H7 (cell line): ENCODE data around the gene KCTD14. TPM values are rescaled to one million over a fixed set of nuclear protein-coding genes. Genes with fewer than 3 reads are reported as not detected.
"Not testable (repeated sequence)": the region's sequence is repeated elsewhere in the genome, so short reads cannot be mapped to it uniquely, and the experiment has no call there.

Source experiments
- DNase-seq: peaks from one replicate; pipeline ENCODE4 v3.0.0; 2012
- H3K27me3 ChIP-seq: 2 replicates; pipeline ENCODE4 v1.6.0; 2011; ENCODE audit warnings: mild to moderate bottlenecking, low read length; ENCODE audit not compliant: control insufficient read depth, insufficient read depth
- H3K36me3 ChIP-seq: replicated peaks from 2 replicates; pipeline ENCODE4 v1.5.1; 2011; ENCODE audit warnings: low read length; ENCODE audit not compliant: control insufficient read depth, insufficient read depth
- H3K4me3 ChIP-seq: 2 replicates; pipeline ENCODE4 v1.5.1; 2011; ENCODE audit warnings: low read depth, mild to moderate bottlenecking, control low read depth, low read length, moderate library complexity; ENCODE audit not compliant: insufficient read depth
- total RNA-seq: library from RNA; depleted of rRNA; stranded (reverse); fragments of >200 nt; shearing (Covaris generic); gene quantifications from 2 replicates; pipeline ENCODE4 v1.2.3, GENCODE V29; 2014

Gene KCTD14
- total RNA-seq, 1 experiment from 2014 or later = 17.1 TPM

GRCh38 chr11:78021611-78022010, 1.5 kb downstream of the KCTD14 start:
- no peaks in the 10 kb centered on the region; the same call in none of the 2 replicates for H3K36me3 ChIP-seq
- no peak for DNase-seq
- no peaks in the 10 kb centered on the region for H3K27me3 ChIP-seq
- no peak overlapping the region for H3K4me3 ChIP-seq

- no peak for DNase-seq
- peaks cover 4% of the 10 kb centered on the region for H3K36me3 ChIP-seq
- H3K27me3 ChIP-seq = no peaks in the 10 kb centered on the region
- no peak overlapping the region for H3K4me3 ChIP-seq
These were observed 2.8 kb downstream of the KCTD14 start for GRCh38 chr11:78020246-78020645.

- peaks cover 4% of the 10 kb centered on the region for H3K36me3 ChIP-seq
- no peak overlapping the region for H3K4me3 ChIP-seq
- H3K27me3 ChIP-seq = no peaks in the 10 kb centered on the region
- no peak for DNase-seq
These were observed 3.3 kb downstream of the KCTD14 start for GRCh38 chr11:78019808-78020207.

DNA sequence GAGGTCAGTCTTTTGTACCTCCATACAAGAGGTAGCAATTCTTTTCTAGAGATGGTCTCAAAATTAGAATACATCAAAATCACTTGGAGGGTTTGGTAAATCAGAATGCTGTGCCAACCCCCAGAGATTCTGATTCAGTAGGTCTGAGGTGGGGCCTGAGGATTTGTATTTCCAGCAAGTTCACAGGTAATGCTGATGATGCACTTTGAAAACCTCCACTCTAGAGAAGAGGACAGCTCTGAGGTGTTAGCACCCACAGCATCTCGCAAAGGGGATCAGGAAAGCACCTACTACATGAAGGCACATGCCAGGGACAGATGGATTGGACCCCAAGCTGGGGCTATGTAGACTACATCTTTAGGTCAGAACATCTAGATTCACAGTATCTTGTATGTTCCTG, 7.2 kb downstream of the KCTD14 start:
- DNase-seq = no peak
- no peak overlapping the region for H3K4me3 ChIP-seq
- peaks cover 4% of the 10 kb centered on the region for H3K36me3 ChIP-seq
- H3K27me3 ChIP-seq = no peaks in the 10 kb centered on the region

DNA sequence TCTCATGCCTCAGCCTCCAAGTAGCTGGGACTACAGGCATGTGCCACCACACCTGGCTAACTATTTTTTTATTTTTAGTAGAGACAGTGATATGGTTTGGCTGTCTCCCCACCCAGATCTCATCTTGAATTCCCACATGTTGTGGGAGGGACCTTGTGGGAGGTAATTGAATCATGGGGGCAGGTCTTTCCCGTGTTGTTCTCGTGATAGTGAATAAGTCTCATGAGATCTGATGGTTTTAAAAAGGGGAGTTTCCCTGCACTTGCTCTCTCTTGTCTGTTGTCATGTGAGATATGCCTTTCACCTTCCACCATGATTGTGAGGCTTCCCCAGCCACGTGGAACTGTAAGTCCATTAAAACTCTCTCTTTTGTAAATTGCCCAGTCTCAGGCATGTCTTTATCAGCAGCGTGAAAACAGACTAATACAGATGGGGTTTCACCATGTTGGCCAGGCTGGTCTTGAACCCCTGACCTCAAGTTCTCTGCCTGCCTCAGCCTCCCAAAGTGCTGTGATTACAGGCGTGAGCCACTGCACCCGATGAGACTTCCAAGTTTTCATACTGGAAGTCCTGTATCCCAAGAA, 8.0 kb downstream of the KCTD14 start:
- not testable (repeated sequence) for H3K27me3 ChIP-seq, H3K4me3 ChIP-seq, DNase-seq, H3K36me3 ChIP-seq

- no peak for DNase-seq
- Histone ChIP-seq H3K27me3 (no peaks in the 10 kb centered on the region), H3K36me3 (peaks cover 2% of the 10 kb centered on the region), H3K4me3 (no peak overlapping the region)
These were observed 11.8 kb downstream of the KCTD14 start for GRCh38 chr11:78011301-78011700.

DNA sequence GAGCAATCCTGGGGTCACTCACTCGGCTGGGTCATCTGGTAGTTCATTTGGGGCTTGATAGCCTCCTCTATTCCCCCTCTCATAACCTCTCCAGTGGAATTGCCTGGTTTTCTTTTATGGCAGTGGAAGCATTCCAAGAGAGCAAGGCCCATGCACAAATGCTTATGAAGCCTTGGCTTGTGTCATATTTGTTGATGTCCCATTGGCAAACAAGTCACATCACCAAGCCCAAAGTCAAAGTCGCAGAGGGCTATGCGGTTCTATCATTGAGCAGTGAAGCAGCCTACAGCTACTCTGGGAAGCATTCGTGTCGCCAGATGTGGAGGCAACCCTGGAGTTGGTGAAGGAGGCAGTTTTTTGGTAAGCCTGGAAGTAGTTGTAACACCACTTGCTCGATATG, 12.3 kb downstream of the KCTD14 start:
- DNase-seq = no peak
- Histone ChIP-seq H3K27me3 (no peaks in the 10 kb centered on the region), H3K4me3 (no peak overlapping the region), H3K36me3 (no peaks in the 10 kb centered on the region; the same call in 1 of the 2 replicates)

DNA sequence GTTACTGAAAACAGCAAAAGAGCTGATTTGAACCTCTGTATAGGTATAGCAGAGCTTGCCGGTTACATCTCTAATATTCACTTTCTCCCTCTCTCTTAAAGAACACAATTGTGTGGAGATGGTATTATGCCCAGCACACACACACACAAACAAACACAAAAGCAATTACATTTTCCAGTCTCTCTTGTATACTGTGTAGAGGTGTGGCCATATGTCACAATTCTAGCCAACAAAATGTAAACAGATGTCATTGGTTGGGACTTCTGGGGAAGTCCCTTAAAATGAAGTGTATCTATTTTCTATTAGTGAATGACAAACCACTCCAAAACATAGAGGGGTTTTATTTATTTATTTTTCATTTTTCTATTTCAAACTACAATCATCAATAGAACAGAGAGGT, 12.8 kb downstream of the KCTD14 start:
- Histone ChIP-seq H3K4me3 (no peak overlapping the region), H3K36me3 (no peaks in the 10 kb centered on the region)
- no peak for DNase-seq

GRCh38 chr11:78009062-78009461, 14.0 kb downstream of the KCTD14 start:
- no peaks in the 10 kb centered on the region for H3K36me3 ChIP-seq
- no peak overlapping the region for H3K4me3 ChIP-seq
- H3K27me3 ChIP-seq = no peaks in the 10 kb centered on the region
- DNase-seq = no peak

More for the DNA sequence above, 12.8 kb downstream of the KCTD14 start:
- H3K27me3 ChIP-seq = no peaks in the 10 kb centered on the region

- peak; percentile 70 for DNase-seq
- Histone ChIP-seq H3K36me3 (no peaks in the 10 kb centered on the region), H3K27me3 (no peaks in the 10 kb centered on the region), H3K4me3 (no peak overlapping the region)
These were observed 22.9 kb downstream of the KCTD14 start for GRCh38 chr11:78000193-78000592.

DNA sequence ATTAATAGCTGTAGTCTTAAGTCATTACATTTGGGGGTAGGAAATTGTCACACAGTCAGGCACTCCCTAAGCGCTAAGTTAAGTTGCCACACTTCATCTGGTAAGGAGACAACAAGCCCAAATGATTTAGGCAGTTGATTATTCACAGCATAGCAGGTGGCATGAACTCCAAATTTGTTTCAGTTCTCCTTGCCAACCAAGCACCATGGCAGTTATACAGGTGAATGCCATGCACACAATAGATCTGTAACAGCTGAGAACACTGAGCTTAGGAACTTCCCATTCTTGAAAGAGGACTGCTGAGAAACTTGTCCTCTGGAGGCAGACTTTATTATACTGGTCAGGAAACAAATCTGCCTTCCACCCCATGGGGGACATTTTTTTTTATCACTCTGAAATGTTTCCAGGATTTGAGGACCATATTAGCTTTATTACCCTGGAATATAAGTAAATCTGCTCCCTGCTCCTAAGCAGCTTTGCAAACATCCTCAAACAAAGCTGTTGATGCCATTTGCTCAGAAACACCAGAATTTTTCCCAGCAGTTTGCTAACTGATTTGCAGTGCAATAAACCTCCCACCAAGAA, 23.5 kb downstream of the KCTD14 start:
- no peak for DNase-seq
- Histone ChIP-seq H3K36me3 (no peaks in the 10 kb centered on the region), H3K27me3 (no peaks in the 10 kb centered on the region), H3K4me3 (no peak overlapping the region)

- peak; percentile 91 for DNase-seq
These were observed 28.4 kb downstream of the KCTD14 start, which contains the start of gene INTS4 for GRCh38 chr11:77994434-77995362. Gene INTS4 (minus strand): TSS chr11:77994668. CDS start chr11:77994643, 25 bp downstream.

DNA sequence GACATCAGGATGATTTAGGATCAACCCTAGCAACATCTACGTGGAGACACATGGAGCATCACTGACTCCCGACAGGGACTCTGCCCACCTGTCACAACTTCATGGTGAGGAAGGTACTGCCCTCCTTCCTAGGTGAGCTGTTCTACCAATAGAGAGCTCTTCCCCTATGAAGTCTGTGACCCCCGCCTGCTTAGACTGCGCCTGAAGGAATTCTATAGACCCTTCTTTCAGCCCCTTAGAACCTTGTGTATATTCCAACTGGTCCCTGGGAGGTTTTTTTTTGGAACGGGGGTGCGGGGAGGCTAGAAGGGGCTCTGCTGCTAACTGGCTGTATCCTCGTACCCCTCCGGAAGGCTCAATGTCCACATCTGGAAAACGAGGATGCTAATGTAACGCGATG, 29.2 kb downstream of the KCTD14 start:
- Histone ChIP-seq H3K36me3 (no peaks in the 10 kb centered on the region; the same call in none of the 2 replicates), H3K4me3 (peak overlapping the region; percentile 64), H3K27me3 (no peaks in the 10 kb centered on the region)
- DNase-seq = peak; percentile 21

More at GRCh38 chr11:77994434-77995362, 28.4 kb downstream of the KCTD14 start, which contains the start of gene INTS4:
- no peaks in the 10 kb centered on the region for H3K27me3 ChIP-seq
- H3K36me3 ChIP-seq = no peaks in the 10 kb centered on the region; the same call in none of the 2 replicates
- peak within 1 kb of the TSS; percentile 64 for H3K4me3 ChIP-seq

DNA sequence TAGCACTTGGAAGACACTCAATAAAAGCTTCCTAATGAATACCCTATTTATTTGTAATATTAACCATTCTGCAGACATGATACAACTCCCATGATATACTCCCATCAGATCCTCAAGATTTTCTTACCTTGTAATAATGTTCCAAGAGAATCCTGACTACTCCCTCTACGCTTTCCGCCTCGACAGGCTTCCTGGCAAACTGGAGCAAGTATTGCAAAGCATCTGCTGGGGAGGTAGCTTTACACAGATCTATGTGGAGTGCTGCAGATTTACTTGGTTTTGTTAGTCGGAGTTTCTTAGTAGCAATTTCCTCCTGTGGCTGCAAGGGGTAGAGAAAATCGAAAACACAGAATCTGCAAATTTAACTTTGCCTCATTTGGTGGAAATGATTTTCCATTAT, 32.1 kb downstream of the KCTD14 start:
- DNase-seq = no peak
- Histone ChIP-seq H3K36me3 (no peaks in the 10 kb centered on the region; the same call in none of the 2 replicates), H3K4me3 (no peak overlapping the region), H3K27me3 (no peaks in the 10 kb centered on the region)
